Ramos (cell line): ENCODE measurements around the gene HEBP1.

Experiments used
- in situ Hi-C: fragments of 300-500 bp; cut with MboI; formaldehyde crosslinking; loops from one replicate; pipeline ENCODE4 v1.14.3; 2022; ENCODE audit warnings: low sequenced_read_pairs; ENCODE audit not compliant: unreplicated experiment

Gene HEBP1

DNA sequence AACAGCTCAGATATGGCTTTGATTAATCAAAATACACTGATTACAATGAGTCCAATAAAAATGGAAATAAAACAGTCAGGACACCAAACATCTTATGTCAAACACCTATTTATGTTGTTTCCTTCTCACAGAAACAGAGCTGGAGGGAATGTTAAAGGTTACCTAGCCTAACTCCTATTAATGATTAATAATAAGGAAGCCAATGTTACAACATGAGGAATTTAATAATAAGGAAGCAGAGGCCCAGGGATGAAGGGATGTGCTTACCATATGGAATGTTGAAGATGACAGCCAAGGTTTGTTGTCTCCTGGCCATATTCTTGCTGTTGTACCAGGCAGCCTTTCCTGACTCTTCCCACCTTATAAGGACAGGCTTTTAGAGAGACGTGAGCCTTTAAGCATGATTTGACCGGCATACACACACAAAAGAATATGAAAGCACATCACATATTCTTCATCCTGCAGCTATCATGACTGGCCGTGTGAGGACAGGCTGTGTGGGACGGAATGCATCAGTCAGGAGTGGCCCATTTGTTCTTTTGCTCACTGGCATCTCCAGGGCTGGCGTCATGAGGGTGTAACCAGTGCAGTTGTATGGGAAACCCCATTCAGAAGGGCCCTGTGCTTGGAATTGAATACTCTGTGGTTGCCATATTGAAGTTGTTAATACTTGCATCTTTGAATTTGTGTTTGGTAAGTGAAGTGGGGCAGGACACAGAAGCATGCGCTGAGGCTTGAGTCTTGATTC lies 45.0 kb downstream of the HEBP1 start:
- in situ Hi-C loops, result no loop called here

DNA sequence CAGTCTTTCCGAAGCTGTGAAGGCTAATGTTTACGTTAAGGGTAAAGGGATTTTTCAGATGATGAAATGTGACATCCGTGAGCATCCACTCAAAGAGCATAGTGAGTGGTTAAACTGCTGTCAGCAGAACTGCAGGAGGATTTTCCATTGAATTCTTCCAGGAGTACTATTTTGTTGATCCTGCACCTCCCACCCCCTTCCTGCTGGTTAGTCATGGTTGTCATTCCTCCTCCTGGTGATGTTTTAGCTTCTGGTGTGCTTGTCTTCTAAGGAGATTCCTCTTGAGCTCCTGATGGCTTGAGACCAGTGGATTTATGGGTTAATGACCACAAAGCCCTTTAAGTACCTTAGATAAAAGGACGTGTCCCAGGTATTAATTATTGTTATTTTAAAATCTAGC lies 45.7 kb downstream of the HEBP1 start:
- in situ Hi-C loops, result no loop called here

DNA sequence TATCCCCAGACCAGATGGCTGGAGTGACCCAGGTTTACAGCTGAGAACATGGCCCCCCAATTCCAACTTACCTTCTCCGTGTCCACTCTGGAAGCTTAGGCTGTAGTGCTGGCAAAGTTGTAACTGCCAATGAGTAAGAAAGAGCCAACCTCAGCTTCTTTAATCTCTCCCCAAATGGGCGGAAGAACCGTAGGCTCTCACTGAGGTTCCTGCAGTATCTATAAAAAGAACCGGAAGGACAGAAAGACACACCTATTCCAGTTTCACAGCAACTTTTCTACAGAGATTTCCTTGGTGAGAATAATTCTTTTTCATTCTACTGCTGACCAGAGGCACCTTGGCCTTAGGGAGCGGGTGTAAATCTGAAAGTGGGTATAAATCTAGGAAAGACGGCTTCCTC lies 48.0 kb downstream of the HEBP1 start, which contains the start of gene GPRC5D:
TSS of gene GPRC5D (minus strand) at position 135 of the 400 bp plus-strand sequence. CDS start 1,786 bp downstream, outside the sequence.
- in situ Hi-C loops, result no loop called here

DNA sequence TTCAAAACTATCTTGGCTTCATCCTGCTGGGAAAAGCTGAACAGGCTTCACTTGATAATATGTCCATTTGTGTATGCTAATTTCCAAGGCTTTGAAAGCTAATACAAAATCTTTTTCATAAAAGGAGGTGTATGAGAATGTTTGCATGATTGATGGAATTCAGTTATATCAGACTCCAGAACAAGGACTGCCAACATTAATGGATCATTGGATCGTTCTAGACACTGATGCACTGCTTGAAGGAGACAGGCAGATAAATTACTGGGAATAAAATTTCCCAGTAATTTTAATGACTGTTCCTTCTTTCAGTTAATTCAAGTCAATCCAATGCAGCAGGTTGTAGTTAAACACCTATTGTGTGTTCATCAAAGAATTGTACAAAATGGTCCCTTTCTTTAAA lies 48.6 kb downstream of the HEBP1 start:
- in situ Hi-C loops, result no loop called here

DNA sequence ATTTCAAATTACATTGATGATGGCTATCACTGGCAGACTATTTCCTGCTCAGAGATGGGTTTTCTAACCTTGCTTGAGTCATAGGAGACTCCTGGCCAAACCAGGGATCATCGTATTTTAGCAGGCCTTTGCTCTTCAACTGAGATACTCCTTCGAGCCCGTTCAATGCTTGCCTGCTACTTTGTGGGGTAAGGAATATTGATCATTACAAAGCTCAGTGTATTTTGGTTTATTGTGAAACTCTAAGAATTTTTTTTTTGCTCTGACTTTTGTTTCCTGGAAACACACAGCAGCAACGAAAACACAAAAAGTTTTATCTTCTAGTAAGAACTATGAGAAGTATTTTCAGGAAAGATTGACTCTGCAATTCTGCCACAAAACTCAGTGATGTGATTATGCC lies 52.2 kb downstream of the HEBP1 start:
- in situ Hi-C loops, result no loop called here

DNA sequence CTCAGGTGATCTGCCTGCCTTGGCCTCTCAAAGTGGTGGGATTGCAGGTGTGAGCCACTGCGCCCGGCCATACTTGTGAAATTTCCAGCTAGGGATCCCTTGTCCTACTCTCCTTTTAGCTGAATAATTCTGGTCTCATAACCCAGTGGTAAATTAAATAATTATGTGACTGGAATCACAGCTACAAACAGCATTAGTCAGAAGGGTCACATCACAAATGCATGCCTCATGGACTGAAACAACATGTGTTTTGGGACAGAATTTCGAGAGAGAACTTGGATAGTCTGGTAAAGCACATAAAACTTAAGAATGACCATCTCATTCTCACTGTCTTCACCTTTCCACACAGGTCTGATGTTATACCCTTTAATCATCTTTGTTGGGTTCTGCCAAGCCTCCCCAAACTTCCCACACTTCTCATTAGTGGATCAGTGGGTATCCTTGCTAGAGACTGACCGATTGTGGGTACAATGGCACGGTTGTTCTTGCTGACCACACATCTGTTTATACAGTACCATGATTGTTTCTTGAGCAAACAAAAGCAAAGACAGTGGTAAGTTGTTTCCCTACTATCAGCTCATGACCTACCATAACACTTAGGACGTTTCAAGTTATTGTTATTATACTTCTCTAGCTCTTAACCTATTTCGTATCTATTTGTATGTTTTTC lies 53.2 kb downstream of the HEBP1 start:
- in situ Hi-C loops, result no loop called here

DNA sequence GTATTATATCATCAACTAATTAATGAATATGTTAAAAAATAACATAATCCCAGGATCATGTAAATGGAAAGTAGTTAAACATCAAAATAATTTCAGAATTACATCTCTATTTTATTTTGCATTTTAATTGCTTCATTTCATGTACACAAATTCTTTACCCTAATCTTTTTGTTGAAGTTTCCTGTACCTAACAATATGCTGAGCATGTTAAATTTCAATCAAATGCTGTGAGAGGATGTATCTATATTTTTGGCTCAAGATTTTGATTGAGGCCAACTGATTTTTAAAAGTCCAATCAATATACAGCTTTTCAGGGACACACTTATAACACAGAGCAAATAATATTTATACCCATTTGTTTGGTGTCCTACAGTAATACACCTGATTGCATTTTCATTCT lies 54.5 kb downstream of the HEBP1 start:
- in situ Hi-C loops, result no loop called here

DNA sequence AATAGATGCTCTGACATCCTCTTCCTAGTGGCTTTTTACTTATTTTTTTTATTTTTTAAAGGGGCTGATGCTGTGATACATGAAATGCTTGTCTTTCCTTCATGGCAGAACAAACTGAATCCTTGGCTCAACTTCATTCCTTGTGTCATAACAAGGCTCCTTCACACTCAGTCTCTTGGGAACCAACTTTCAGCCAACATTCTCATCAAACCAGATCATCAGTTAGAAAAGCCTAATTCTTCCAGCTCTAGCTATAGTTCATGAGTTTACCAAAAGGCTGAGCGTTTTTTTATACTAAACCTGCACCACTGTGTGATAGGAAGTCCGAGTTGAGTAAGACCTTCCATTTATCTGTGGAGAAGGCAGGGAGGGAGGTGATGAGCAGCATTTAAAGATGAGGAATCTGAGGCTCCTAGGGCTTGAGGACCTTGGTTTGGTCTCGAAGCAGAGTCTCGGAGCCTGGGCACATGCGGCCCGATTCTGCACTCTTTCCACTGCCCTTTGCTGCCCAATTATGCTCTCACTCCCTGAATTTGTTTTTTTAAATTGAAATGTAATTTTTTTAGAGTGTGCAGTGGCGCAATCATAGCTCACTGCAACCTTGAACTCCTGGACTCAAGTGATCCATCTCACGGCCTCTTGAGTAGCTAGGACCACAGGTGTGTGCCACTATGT lies 56.3 kb downstream of the HEBP1 start:
- in situ Hi-C loops, result no loop called here

DNA sequence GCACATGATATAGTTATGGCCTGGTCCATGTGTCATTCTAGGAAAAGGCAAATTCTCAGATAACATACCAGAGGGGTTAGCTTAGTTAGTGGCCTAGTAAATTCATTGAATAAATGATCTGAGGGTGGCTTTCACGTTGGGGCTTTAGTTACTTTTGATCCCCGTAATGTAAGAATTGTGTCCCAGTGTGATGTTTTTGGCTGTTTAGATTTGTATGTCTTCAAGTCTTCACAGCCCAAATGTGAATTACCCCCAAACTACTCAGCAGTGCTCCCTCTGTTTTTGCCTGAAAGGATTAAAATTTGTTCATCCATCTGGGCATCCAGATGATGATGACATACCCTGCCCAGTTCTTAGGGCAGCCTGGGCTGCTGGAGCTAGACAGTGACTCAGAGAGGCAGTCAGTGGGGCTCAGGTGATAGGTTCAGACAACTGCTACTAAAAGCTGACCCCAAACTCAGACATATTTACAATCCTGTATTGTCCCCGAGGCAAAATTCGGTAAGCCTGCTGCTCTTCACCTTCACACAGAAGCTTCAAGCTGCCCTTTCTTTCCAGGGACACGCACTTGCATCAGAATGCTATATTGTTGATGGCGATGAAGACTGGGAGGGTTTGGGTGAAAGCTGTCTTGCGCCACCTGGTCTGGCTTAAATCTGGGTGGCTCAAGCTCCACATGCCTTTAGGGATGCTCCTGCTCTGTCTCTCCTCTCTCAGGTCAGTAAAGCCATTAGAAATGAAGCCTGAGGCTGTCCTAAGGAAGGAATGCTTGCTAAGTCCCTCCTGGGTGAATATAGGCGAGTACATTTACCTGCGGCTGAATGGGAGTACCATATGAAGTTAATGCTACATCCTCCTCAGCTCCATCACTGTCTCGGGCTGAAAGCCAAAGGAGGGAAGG lies 58.4 kb downstream of the HEBP1 start:
- in situ Hi-C loops, result no loop called here

DNA sequence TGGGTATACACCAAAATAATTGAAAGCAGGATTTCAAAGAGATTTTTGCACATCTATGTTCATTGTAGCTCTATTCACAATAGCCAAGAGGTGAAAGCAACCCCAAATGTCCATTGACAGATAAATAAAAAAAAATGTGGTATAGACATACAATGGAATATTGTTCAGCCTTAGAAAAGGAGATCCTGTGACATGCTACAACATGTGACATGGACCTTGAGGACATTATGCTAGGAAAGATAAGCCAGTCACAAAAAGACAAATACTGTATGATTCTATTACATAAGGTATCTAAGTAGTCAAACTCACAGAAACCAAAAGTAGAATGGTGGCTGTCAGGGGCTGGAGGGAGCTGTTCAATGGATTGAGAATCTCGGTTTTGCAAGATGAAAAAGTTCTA lies 60.2 kb downstream of the HEBP1 start:
- in situ Hi-C loops, result no loop called here

DNA sequence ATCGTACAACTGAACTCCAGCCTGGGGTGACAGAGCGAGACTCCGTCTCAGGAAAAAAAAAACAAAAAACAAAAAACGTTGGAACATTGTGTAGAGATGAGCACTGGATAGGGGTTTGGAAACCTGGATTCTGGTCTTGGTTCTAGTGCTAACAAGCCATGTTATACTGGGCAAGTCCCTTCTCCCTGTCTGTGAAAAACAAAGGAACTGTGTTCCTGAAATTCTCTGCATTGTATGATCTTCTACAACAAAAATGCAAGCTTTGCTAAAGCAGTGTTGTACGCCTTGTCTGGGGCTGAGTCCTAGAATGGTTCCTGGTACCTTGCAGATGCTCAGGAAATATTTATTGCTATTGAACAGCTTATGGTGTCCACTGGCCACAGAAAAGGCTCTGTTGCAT lies 61.5 kb downstream of the HEBP1 start:
- in situ Hi-C loops, result no loop called here

DNA sequence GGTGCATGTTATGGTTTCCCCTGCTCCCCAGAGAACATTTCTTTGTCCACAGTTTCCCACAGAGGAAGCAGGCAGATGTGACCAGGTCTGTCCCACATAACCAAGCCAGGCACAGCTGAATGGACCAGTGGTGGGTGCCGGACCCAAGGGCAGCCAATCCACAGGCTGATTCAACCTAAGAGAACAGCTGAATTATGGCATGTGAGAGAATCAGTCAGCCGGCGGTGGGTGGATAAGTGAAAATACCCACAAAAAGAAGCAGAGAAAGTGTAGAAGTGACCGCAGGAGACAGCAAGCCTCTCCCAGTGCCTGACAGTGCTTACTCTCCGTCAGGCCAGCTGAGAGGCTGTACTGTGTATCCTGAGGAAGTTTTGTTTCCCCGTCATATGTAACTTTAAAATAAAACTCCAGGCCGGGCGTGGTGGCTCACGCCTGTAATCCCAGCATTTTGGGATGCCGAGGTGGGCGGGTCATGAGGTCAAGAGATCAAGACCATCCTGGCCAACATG lies 63.0 kb downstream of the HEBP1 start:
- in situ Hi-C loops, result no loop called here

DNA sequence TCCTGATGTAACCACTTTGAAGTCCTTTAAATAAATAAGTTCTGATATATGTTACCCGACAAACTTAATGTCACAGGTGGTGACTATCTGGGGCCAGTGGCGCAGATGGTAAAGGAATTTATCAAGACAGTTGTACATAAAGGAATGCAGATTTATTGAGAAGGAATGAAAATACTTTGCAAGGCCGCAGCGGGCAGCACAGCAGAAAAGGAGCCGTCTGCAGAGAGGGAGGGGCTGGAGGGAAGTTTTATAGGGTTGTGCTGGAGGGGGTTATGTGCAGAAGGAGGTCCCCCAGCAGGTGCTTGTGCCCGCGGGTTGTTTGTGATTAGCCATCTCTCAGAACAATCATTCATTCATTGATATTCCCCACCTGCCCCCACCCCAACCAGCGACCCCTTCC lies 65.5 kb downstream of the HEBP1 start:
- in situ Hi-C loops, result no loop called here

DNA sequence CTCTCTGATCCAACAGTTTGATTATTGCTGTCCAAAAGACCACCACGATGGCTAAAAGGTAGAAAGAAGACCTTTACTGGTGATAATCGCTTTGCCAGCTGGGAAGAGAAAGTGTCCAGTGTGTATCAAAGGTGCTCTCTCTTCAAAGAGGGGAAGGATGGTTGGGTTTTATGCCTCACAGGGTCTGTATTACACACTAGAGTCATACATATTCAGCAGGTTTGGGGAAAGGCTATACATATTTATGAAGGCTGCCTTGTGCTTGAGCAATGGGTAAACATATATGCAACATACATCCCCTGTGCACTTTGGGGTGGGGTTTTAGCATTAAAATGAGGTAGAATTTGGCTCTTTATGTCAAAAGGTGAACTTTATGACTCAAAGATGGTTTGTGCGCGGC lies 66.3 kb downstream of the HEBP1 start:
- in situ Hi-C loops, result no loop called here

DNA sequence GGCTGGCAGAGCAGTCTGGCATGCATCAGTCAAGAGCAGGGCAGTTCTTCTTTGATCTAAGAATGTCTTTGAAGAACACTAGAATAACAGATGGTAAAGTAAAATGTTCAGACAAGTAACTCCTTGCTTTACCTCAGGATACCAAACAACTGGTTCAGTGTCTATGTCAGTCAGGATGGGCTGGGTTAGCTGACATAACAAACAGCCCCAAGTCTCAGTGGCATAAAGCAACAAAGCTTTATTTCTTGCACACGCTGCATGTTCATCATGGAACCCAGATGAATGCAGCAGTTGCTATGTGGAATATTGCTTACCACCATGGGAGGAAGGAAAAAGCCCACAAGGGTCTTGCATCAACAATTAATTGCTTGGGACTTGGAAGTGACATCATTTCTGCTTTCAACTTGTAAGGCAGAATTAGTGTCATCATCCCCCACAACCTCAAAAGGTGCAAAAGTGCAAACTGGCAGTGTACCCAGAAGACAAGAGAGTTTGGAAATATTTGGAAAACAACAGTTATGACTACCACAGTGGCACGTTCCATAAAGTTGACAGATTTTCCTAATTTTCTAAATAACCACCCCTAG lies 69.3 kb downstream of the HEBP1 start:
- in situ Hi-C loops, result no loop called here

DNA sequence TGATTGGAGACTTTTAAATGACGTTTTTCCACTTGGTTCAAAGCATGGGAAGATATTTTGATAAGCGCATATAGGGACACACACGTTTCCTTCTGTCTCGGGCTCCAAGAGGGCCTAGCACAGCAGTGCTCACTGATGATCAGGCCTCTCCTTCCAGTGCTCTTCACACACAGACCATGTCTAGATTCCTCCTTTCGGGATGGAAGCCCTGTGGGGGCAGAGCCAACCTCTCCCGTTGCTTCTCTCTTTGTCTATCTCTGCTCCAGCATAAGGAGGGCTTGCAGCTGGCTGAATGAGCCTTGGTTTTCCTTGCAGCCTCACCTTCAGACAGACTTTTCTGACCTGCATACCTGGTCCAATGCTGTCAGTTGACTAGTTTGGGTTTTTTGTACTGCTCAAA lies 70.4 kb downstream of the HEBP1 start:
- in situ Hi-C loops, result no loop called here

DNA sequence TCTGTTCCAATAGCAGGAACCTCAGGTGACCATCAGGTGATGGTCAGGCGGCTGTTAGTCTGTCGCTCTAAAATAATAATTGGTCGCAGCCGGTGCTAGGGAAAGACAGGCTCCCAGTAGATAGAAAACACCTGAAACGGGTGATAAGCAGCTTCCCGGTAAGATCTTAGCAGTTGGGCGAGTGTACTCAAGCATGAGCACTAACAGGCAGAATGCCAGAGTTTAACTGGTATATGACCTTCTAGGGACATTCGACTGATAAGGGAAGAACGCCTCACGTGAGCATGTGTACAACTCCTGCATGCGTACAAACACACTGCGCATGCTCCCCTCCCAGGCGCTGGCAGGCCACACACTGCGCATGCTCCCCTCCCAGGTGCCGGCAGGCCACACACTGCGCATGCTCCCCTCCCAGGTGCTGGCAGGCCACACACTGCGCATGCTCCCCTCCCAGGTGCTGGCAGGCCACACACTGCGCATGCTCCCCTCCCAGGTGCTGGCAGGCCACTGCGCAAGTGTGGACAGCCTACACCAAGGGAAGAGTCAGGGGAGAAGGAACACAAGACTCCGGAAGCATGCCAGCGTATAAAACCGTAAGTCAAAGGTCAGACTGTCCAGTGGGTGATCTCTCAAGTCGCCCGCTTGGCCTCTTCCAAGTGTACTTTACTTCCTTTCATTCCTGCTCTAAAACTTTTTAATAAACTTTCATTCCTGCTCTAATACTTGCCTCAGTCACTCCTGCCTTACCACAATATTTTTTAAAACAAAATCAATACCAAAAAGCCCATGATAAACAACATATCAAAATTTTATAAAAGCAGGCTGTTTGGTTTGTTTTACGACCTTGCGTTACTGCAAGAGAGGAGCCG lies 72.6 kb downstream of the HEBP1 start:
- in situ Hi-C loops, result no loop called here

DNA sequence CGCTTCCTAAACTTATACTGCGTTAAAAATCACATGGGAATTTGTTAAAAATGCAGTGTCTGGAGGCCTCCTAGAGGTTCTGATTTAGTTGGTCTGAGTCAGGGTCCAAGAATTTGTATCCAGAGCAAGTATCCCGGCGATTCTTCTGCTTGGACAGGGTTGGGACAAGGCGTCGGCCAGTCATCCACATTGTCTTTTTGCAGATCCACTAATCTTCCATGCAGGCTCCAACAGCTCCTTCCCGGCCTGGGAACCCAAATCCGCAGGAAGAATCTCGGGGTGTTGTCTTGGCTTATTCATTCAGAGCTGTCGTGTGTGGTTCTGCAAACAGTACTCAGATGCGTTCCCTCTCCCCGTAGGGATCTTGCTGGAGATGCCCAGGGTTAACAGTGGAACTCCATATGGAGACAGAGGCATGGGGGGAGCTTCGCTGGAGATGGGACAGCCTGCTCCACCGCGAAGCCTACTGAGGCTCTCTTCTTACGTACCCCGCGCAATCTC lies 73.4 kb downstream of the HEBP1 start:
- in situ Hi-C loops, result no loop called here

DNA sequence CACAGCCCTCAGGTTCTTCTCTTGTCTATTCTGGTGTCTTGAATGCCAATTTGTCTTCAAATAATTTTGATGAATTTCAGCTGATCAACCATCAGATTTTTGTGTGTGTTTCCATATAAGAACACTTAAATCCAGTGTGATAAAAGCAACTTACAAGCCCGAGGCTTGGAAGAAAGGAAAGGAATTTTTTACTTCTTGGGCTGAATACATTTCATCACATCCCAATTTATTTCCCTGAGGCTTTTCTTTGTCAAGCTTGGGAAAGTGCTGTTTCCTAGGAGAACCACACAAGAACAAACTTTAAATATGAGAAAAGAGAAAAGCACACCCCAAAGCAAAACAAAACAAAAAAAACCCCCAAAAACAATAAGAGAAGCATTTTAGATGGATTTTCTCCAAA lies 74.7 kb downstream of the HEBP1 start:
- in situ Hi-C loops, result no loop called here
